Colonic mucosa (tissue), 4 donors: ENCODE measurements around the gene BIK. TPM values are rescaled to one million over a fixed set of nuclear protein-coding genes. Genes with fewer than 3 reads are reported as not detected.

ENCODE experiments used
- DNase-seq: peaks from one replicate; pipeline ENCODE4 v3.0.0-alpha.2; 2020
- H3K27ac ChIP-seq: fragments of 200-600 bp; one replicate; pipeline ENCODE4 v1.8.0; 2021
- H3K27me3 ChIP-seq: fragments of 200-600 bp; one replicate; pipeline ENCODE4 v1.8.0; 2021
- H3K36me3 ChIP-seq: fragments of 200-600 bp; one replicate; pipeline ENCODE4 v1.8.0; 2021
- H3K4me1 ChIP-seq: fragments of 200-600 bp; one replicate; pipeline ENCODE4 v1.8.0; 2021; ENCODE audit warnings: mild to moderate bottlenecking
- H3K4me3 ChIP-seq: fragments of 200-600 bp; one replicate; pipeline ENCODE4 v1.8.0; 2021
- H3K9ac ChIP-seq, 2 donors: one replicate each; pipeline ENCODE4 v1.7.0; 2013; ENCODE audit warnings: control low read depth in 2 of 2, low read depth in 2 of 2, low read length in 2 of 2
- H3K9me3 ChIP-seq: fragments of 200-600 bp; one replicate; pipeline ENCODE4 v1.8.0; 2021
- CTCF ChIP-seq: fragments of 200-600 bp; IDR thresholded peaks from one replicate; pipeline ENCODE4 v1.8.0; 2022; ENCODE audit warnings: antibody characterized with exemption, mild to moderate bottlenecking
- intact Hi-C: fragments of 100-400 bp; cut with DNase I; formaldehyde crosslinking; loops from one replicate; pipeline ENCODE4 v1.14.1; 2022
- total RNA-seq, 2 donors: library from RNA; stranded (reverse); fragmentation: NEBNext Ultra II Directional in 1 of 2; extraction: Animal tissue kit (Norgen Biotek cat#: 25700) in 1 of 2; gene quantifications; one replicate each; pipeline ENCODE4 v1.2.1, GENCODE V29; 2021
- donor health status: healthy.
- donor health status: DM: no; HTN: no; CAD: no.
- donor health status: DM: no; HTN: no; CAD: no.

Gene BIK
- total RNA-seq, 2 donors from 2014 or later = 29.5 to 31.4 TPM

- intact Hi-C loops = no loop called here
- H3K9me3 ChIP-seq = no peaks in the 10 kb centered on the region
- no peaks in the 10 kb centered on the region for H3K36me3 ChIP-seq
- H3K27ac ChIP-seq = peak overlapping the region; percentile 82
- H3K4me3 ChIP-seq = peak overlapping the region; percentile 33
- H3K4me1 ChIP-seq = peaks cover 10% of the 10 kb centered on the region
- H3K27me3 ChIP-seq = no peaks in the 10 kb centered on the region
- peak overlapping the region; percentile 51 to 75 for H3K9ac ChIP-seq
- no peak for TF ChIP-seq CTCF
- peak; percentile 92 for DNase-seq
These were observed 16.8 kb downstream of the BIK start for GRCh38 chr22:43127166-43127908.

GRCh38 chr22:43128116-43128515 is 17.6 kb downstream of the BIK start:
- H3K27me3 ChIP-seq = no peaks in the 10 kb centered on the region
- H3K9ac ChIP-seq = peak overlapping the region; percentile 51 to 75
- intact Hi-C loops = no loop called here
- no peak for DNase-seq
- peak overlapping the region; percentile 82 for H3K27ac ChIP-seq
- no peak for TF ChIP-seq CTCF
- H3K4me1 ChIP-seq = peaks cover 10% of the 10 kb centered on the region
- H3K36me3 ChIP-seq = no peaks in the 10 kb centered on the region
- peak overlapping the region; percentile 33 for H3K4me3 ChIP-seq
- no peaks in the 10 kb centered on the region for H3K9me3 ChIP-seq

- Histone ChIP-seq H3K9me3 (no peaks in the 10 kb centered on the region), H3K4me1 (peaks cover 10% of the 10 kb centered on the region), H3K9ac (peak overlapping the region; percentile 52 to 75), H3K4me3 (peak overlapping the region; percentile 33), H3K27me3 (no peaks in the 10 kb centered on the region), H3K36me3 (no peaks in the 10 kb centered on the region), H3K27ac (peak overlapping the region; percentile 82)
- TF ChIP-seq CTCF = no peak
- intact Hi-C loops = no loop called here
- peak; percentile 86 for DNase-seq
These were observed 18.4 kb downstream of the BIK start for GRCh38 chr22:43128928-43129424.

GRCh38 chr22:43129426-43130425 is 19.2 kb downstream of the BIK start:
- Histone ChIP-seq H3K4me3 (no peak overlapping the region), H3K9me3 (no peaks in the 10 kb centered on the region), H3K9ac (peak overlapping the region in 1 of 2 donors; percentile 75), H3K27ac (peak overlapping the region; percentile 82), H3K4me1 (peaks cover 10% of the 10 kb centered on the region), H3K27me3 (no peaks in the 10 kb centered on the region), H3K36me3 (no peaks in the 10 kb centered on the region)
- TF ChIP-seq CTCF = no peak
- no peak for DNase-seq
- intact Hi-C loops = no loop called here

- DNase-seq = no peak
- no peaks in the 10 kb centered on the region for H3K9me3 ChIP-seq
- H3K9ac ChIP-seq = no peak overlapping the region
- intact Hi-C loops = no loop called here
- H3K27me3 ChIP-seq = no peaks in the 10 kb centered on the region
- peaks cover 3% of the 10 kb centered on the region for H3K36me3 ChIP-seq
- TF ChIP-seq CTCF = no peak
- no peak overlapping the region for H3K27ac ChIP-seq
- peaks cover 10% of the 10 kb centered on the region for H3K4me1 ChIP-seq
- H3K4me3 ChIP-seq = no peak overlapping the region
These were observed 21.4 kb downstream of the BIK start for GRCh38 chr22:43131773-43132501.
